Measurements from ENCODE around the gene OOSP2. TPM values are rescaled to one million over a fixed set of nuclear protein-coding genes. Genes with fewer than 3 reads are reported as not detected.

The OOSP2 gene
- total RNA-seq (2014; rRNA removed; shearing (Covaris generic)) (not detected in 2 replicates), total RNA-seq (2022) (not detected in 2 replicates), Bru-seq, nascent RNA (not detected), BruChase-seq, experiment 1, labeled RNA remaining after a 6-hour chase (not detected), BruChase-seq, experiment 2, labeled RNA remaining after a 2-hour chase (not detected)
- long read RNA-seq = 0 reads

GRCh38 chr11:60040109-60040508 is at the start of gene OOSP2:
OOSP2 (plus strand) TSS chr11:60040409; CDS start chr11:60040460, 51 bp downstream.
- H3K36me3 ChIP-seq (ENCODE audit: insufficient read depth, low read length) = no peaks in the 10 kb centered on the region
- no peak within 1 kb of the TSS for H3K4me2 ChIP-seq (ENCODE audit: low read length)
- intact Hi-C loops (cut with micrococcal nuclease; ENCODE audit: unreplicated experiment) = no loop called here
- H3K9me3 ChIP-seq (ENCODE audit: low read length) = no peaks in the 10 kb centered on the region
- no peak within 1 kb of the TSS for H3K4me3 ChIP-seq (ENCODE audit: low read depth, low read length, poor library complexity, severe bottlenecking)
- no peaks in the 10 kb centered on the region for H3K79me2 ChIP-seq (ENCODE audit: insufficient read depth, low read depth, low read length)
- no peak for DNase-seq (ENCODE audit: low spot score)
- POLR2A ChIA-PET = no interaction called here
- H3K9me2 ChIP-seq (ENCODE audit: insufficient read depth, low read length) = no peaks in the 10 kb centered on the region
- no peak within 1 kb of the TSS for H3K27ac ChIP-seq (ENCODE audit: low read depth, low read length, poor library complexity, severe bottlenecking)
- no peaks in the 10 kb centered on the region for H4K20me1 ChIP-seq (ENCODE audit: insufficient read depth, low read length)
- CTCF ChIA-PET (ENCODE audit: unreplicated experiment) = no interaction called here
- TF ChIP-seq EZH2phosphoT487 (IDR thresholded peaks at IDR 0.05; ENCODE audit: borderline replicate concordance, low read depth, low read length) = no peak
- TF ChIP-seq CTCF (conservative IDR thresholded peaks at IDR 0.05; ENCODE audit: low read length) = no peak
- no peaks in the 10 kb centered on the region for H3K4me1 ChIP-seq (ENCODE audit: insufficient read depth, low read length, poor library complexity, severe bottlenecking)
- BruUV-seq (replicated peaks) = no TSS peak
- H2AFZ ChIP-seq (ENCODE audit: low read length) = no peak within 1 kb of the TSS

GRCh38 chr11:59990421-59990820 is 49.8 kb upstream of the OOSP2 start:
- ChIA-PET CTCF (ENCODE audit: unreplicated experiment) (no interaction called here), POLR2A (no interaction called here)
- Histone ChIP-seq H3K9me2 (ENCODE audit: insufficient read depth, low read length) (no peaks in the 10 kb centered on the region), H3K4me3 (ENCODE audit: low read depth, low read length, poor library complexity, severe bottlenecking) (no peak overlapping the region), H3K36me3 (ENCODE audit: insufficient read depth, low read length) (no peaks in the 10 kb centered on the region), H3K79me2 (ENCODE audit: insufficient read depth, low read depth, low read length) (no peaks in the 10 kb centered on the region), H3K9me3 (ENCODE audit: low read length) (no peaks in the 10 kb centered on the region), H2AFZ (ENCODE audit: low read length) (no peak overlapping the region), H3K4me2 (ENCODE audit: low read length) (no peak overlapping the region), H4K20me1 (ENCODE audit: insufficient read depth, low read length) (no peaks in the 10 kb centered on the region), H3K4me1 (ENCODE audit: insufficient read depth, low read length, poor library complexity, severe bottlenecking) (no peaks in the 10 kb centered on the region), H3K27ac (ENCODE audit: low read depth, low read length, poor library complexity, severe bottlenecking) (no peak overlapping the region)
- intact Hi-C loops (cut with micrococcal nuclease; ENCODE audit: unreplicated experiment) = no loop called here
- no peak for DNase-seq (ENCODE audit: low spot score)
- TF ChIP-seq CTCF (conservative IDR thresholded peaks at IDR 0.05; ENCODE audit: low read length) = no peak
- no TSS peak for BruUV-seq (replicated peaks)

- intact Hi-C loops (cut with micrococcal nuclease; ENCODE audit: unreplicated experiment) = no loop called here
- TF ChIP-seq CTCF (conservative IDR thresholded peaks at IDR 0.05; ENCODE audit: low read length) = no peak
- TF ChIP-seq EZH2phosphoT487 (IDR thresholded peaks at IDR 0.05; ENCODE audit: borderline replicate concordance, low read depth, low read length) = no peak
- Histone ChIP-seq H3K4me3 (ENCODE audit: low read depth, low read length, poor library complexity, severe bottlenecking) (no peak overlapping the region), H2AFZ (ENCODE audit: low read length) (no peak overlapping the region), H4K20me1 (ENCODE audit: insufficient read depth, low read length) (no peaks in the 10 kb centered on the region), H3K4me1 (ENCODE audit: insufficient read depth, low read length, poor library complexity, severe bottlenecking) (no peaks in the 10 kb centered on the region), H3K4me2 (ENCODE audit: low read length) (no peak overlapping the region), H3K79me2 (ENCODE audit: insufficient read depth, low read depth, low read length) (no peaks in the 10 kb centered on the region), H3K9me2 (ENCODE audit: insufficient read depth, low read length) (no peaks in the 10 kb centered on the region), H3K9me3 (ENCODE audit: low read length) (no peaks in the 10 kb centered on the region), H3K27ac (ENCODE audit: low read depth, low read length, poor library complexity, severe bottlenecking) (no peak overlapping the region), H3K36me3 (ENCODE audit: insufficient read depth, low read length) (no peaks in the 10 kb centered on the region)
- ChIA-PET POLR2A (interaction anchor here (0.6 kb wide), 2 partner anchors 211 to 666 kb away, joined by 3 to 5 read pairs; no protein-coding TSS in a partner anchor), CTCF (ENCODE audit: unreplicated experiment) (no interaction called here)
- DNase-seq (ENCODE audit: low spot score) = no peak
- no TSS peak for BruUV-seq (replicated peaks)
These were observed 47.8 kb upstream of the OOSP2 start for GRCh38 chr11:59992425-59992824.

Measured in OCI-LY7 (cell line).